HFF-Myc (cell line): ENCODE data around the gene RNASE1.
"Not testable (repeated sequence)": the region's sequence is repeated elsewhere in the genome, so short reads cannot be mapped to it uniquely, and the experiment has no call there.

Experiments used
- DNase-seq: peaks from one replicate; pipeline ENCODE4 v3.0.0-alpha.2; 2011; ENCODE audit warnings: low read depth; ENCODE audit errors: extremely low read depth
- H3K4me3 ChIP-seq: replicated peaks from 2 replicates; pipeline ENCODE4 v1.5.1; 2011; ENCODE audit warnings: low read depth, mild to moderate bottlenecking, control low read depth, low read length
- TF ChIP-seq, protein P1 (sequence below): IDR thresholded peaks from 2 replicates; pipeline ENCODE4 v1.5.1; 2012; ENCODE audit warnings: mild to moderate bottlenecking, low read depth, low read length, control low read depth; ENCODE audit errors: missing control alignments

RNASE1 gene

GRCh38 chr14:20820063-20820904 is 17.6 kb upstream of the RNASE1 start:
- H3K4me3 ChIP-seq = no peak overlapping the region
- DNase-seq = no peak
- TF ChIP-seq, protein P1, sequence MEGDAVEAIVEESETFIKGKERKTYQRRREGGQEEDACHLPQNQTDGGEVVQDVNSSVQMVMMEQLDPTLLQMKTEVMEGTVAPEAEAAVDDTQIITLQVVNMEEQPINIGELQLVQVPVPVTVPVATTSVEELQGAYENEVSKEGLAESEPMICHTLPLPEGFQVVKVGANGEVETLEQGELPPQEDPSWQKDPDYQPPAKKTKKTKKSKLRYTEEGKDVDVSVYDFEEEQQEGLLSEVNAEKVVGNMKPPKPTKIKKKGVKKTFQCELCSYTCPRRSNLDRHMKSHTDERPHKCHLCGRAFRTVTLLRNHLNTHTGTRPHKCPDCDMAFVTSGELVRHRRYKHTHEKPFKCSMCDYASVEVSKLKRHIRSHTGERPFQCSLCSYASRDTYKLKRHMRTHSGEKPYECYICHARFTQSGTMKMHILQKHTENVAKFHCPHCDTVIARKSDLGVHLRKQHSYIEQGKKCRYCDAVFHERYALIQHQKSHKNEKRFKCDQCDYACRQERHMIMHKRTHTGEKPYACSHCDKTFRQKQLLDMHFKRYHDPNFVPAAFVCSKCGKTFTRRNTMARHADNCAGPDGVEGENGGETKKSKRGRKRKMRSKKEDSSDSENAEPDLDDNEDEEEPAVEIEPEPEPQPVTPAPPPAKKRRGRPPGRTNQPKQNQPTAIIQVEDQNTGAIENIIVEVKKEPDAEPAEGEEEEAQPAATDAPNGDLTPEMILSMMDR = no peak

DNA sequence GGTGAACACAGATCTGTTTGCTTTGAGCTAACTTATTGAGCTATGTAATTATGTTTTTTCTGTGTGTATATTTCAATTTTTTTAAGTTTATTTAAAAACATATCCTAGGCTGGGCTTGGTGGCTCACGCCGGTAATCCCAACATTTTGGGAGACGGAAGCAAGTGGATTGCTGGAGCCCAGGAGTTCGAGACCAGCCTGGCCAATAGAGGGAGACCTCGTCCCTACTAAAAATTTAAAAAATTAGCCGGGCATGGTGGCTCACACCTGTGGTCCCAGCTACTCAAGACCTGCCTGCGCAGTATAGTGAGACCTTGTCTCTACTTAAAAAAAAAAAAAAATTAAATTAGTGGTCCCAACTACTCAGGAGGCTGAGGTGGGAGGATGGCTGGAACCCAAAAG is 16.2 kb upstream of the RNASE1 start:
- TF ChIP-seq, protein P1 = peak; percentile 46
- H3K4me3 ChIP-seq = no peak overlapping the region
- DNase-seq = no peak

DNA sequence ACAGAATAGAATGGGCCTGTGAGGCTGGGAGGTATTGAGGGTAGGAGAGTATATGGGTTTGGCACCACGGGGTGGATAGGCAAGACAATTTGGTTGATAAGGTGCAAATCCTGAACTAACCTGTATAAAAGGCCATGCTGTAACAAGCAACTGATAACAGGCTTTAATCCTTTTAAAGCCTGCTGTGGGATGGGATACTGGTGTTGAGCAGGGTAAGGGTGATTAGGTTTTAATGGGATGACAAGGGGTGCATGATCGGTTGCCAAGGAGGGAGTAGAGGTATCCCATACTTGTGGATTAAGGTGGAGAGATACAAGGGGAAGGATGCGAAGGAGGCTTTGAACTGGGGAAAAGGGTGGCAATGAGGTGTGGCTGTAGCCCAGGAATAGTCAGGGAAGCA is 13.3 kb upstream of the RNASE1 start:
- not testable (repeated sequence) for DNase-seq, H3K4me3 ChIP-seq

GRCh38 chr14:20811986-20812975 is 9.6 kb upstream of the RNASE1 start:
- DNase-seq = no peak
- TF ChIP-seq, protein P1 = no peak
- H3K4me3 ChIP-seq = no peak overlapping the region

DNA sequence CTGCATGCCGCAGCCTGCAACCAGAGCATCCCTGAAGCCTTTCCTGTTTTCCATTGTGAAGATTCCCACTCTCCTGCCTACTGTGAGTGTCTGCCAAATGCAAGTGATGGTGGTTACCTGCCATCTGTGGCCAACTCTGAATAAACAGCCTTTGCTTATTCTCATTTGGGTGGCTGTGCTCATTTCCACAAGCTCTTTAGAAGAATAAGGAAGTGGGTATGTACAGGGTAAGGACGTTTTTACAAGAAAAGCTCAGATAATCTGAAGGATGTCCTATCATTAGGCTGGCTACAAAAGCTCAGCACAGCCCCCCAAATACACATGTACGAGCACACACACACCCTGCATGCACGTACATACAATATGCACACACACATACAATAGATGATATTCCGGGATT is 7.3 kb upstream of the RNASE1 start:
- no peak for DNase-seq
- TF ChIP-seq, protein P1 = no peak
- H3K4me3 ChIP-seq = no peak overlapping the region

GRCh38 chr14:20808162-20808483 is 5.5 kb upstream of the RNASE1 start:
- TF ChIP-seq, protein P1 = no peak
- no peak overlapping the region for H3K4me3 ChIP-seq
- DNase-seq = no peak
